Measurements from ENCODE around the gene FBXO42.
"Not testable (repeated sequence)": the region's sequence is repeated elsewhere in the genome, so short reads cannot be mapped to it uniquely, and the experiment has no call there.

The FBXO42 gene

GRCh38 chr1:16343276-16343675 is 9.0 kb downstream of the FBXO42 start:
- not testable (repeated sequence) for H3K9me3 ChIP-seq (ENCODE audit: control insufficient read depth, low read length); H3K4me3 ChIP-seq (ENCODE audit: low read length); H3K9ac ChIP-seq (ENCODE audit: low read length); DNase-seq (ENCODE audit: low read depth); H3K4me1 ChIP-seq (ENCODE audit: control insufficient read depth, insufficient read depth, low read length); H3K27me3 ChIP-seq (replicated peaks; ENCODE audit: control insufficient read depth, insufficient read depth, low read length); H3K36me3 ChIP-seq (ENCODE audit: control insufficient read depth, insufficient read depth, low read length, severe bottlenecking)

- no peaks in the 10 kb centered on the region for H3K9me3 ChIP-seq (ENCODE audit: control insufficient read depth, low read length)
- H3K27me3 ChIP-seq (replicated peaks; ENCODE audit: control insufficient read depth, insufficient read depth, low read length), result no peaks in the 10 kb centered on the region
- no peaks in the 10 kb centered on the region for H3K4me1 ChIP-seq (ENCODE audit: control insufficient read depth, insufficient read depth, low read length)
- H3K36me3 ChIP-seq (ENCODE audit: control insufficient read depth, insufficient read depth, low read length, severe bottlenecking), result no peaks in the 10 kb centered on the region
- H3K9ac ChIP-seq (ENCODE audit: low read length), result no peak overlapping the region
- no peak overlapping the region for H3K4me3 ChIP-seq (ENCODE audit: low read length)
- no peak for DNase-seq (ENCODE audit: low read depth)
Observed at GRCh38 chr1:16342331-16343062, 9.8 kb downstream of the FBXO42 start.

- Histone ChIP-seq H3K9ac (ENCODE audit: low read length) (no peak overlapping the region), H3K36me3 (ENCODE audit: control insufficient read depth, insufficient read depth, low read length, severe bottlenecking) (no peaks in the 10 kb centered on the region), H3K4me1 (ENCODE audit: control insufficient read depth, insufficient read depth, low read length) (no peaks in the 10 kb centered on the region), H3K27me3 (replicated peaks; ENCODE audit: control insufficient read depth, insufficient read depth, low read length) (no peaks in the 10 kb centered on the region), H3K4me3 (ENCODE audit: low read length) (no peak overlapping the region), H3K9me3 (ENCODE audit: control insufficient read depth, low read length) (no peaks in the 10 kb centered on the region)
- no peak for DNase-seq (ENCODE audit: low read depth)
Observed at GRCh38 chr1:16340673-16341072, 11.6 kb downstream of the FBXO42 start.

- no peaks in the 10 kb centered on the region for H3K4me1 ChIP-seq (ENCODE audit: control insufficient read depth, insufficient read depth, low read length)
- H3K9me3 ChIP-seq (ENCODE audit: control insufficient read depth, low read length), result no peaks in the 10 kb centered on the region
- DNase-seq (ENCODE audit: low read depth), result peak; percentile 31
Observed at GRCh38 chr1:16338961-16339360, 13.3 kb downstream of the FBXO42 start.

GRCh38 chr1:16334655-16335340 is 17.5 kb downstream of the FBXO42 start:
- Histone ChIP-seq H3K4me1 (ENCODE audit: control insufficient read depth, insufficient read depth, low read length) (no peaks in the 10 kb centered on the region), H3K9ac (ENCODE audit: low read length) (no peak overlapping the region), H3K36me3 (ENCODE audit: control insufficient read depth, insufficient read depth, low read length, severe bottlenecking) (no peaks in the 10 kb centered on the region), H3K9me3 (ENCODE audit: control insufficient read depth, low read length) (no peaks in the 10 kb centered on the region), H3K27me3 (replicated peaks; ENCODE audit: control insufficient read depth, insufficient read depth, low read length) (no peaks in the 10 kb centered on the region), H3K4me3 (ENCODE audit: low read length) (no peak overlapping the region)
- DNase-seq (ENCODE audit: low read depth), result no peak

More at GRCh38 chr1:16338961-16339360, 13.3 kb downstream of the FBXO42 start:
- no peaks in the 10 kb centered on the region for H3K36me3 ChIP-seq (ENCODE audit: control insufficient read depth, insufficient read depth, low read length, severe bottlenecking)
- H3K4me3 ChIP-seq (ENCODE audit: low read length), result no peak overlapping the region
- no peak overlapping the region for H3K9ac ChIP-seq (ENCODE audit: low read length)
- no peaks in the 10 kb centered on the region for H3K27me3 ChIP-seq (replicated peaks; ENCODE audit: control insufficient read depth, insufficient read depth, low read length)

- no peak overlapping the region for H3K4me3 ChIP-seq (ENCODE audit: low read length)
- H3K4me1 ChIP-seq (ENCODE audit: control insufficient read depth, insufficient read depth, low read length), result peaks cover 17% of the 10 kb centered on the region
- no peak overlapping the region for H3K9ac ChIP-seq (ENCODE audit: low read length)
- no peak for DNase-seq (ENCODE audit: low read depth)
- H3K36me3 ChIP-seq (ENCODE audit: control insufficient read depth, insufficient read depth, low read length, severe bottlenecking), result peaks cover 4% of the 10 kb centered on the region
- no peaks in the 10 kb centered on the region for H3K27me3 ChIP-seq (replicated peaks; ENCODE audit: control insufficient read depth, insufficient read depth, low read length)
- no peaks in the 10 kb centered on the region for H3K9me3 ChIP-seq (ENCODE audit: control insufficient read depth, low read length)
Observed at GRCh38 chr1:16326833-16327404, 25.4 kb downstream of the FBXO42 start.

- H3K9ac ChIP-seq (ENCODE audit: low read length), result no peak overlapping the region
- peaks cover 33% of the 10 kb centered on the region for H3K4me1 ChIP-seq (ENCODE audit: control insufficient read depth, insufficient read depth, low read length)
- peak; percentile 87 for DNase-seq (ENCODE audit: low read depth)
- H3K4me3 ChIP-seq (ENCODE audit: low read length), result no peak overlapping the region
- peaks cover 4% of the 10 kb centered on the region for H3K36me3 ChIP-seq (ENCODE audit: control insufficient read depth, insufficient read depth, low read length, severe bottlenecking)
- no peaks in the 10 kb centered on the region for H3K27me3 ChIP-seq (replicated peaks; ENCODE audit: control insufficient read depth, insufficient read depth, low read length)
- H3K9me3 ChIP-seq (ENCODE audit: control insufficient read depth, low read length), result no peaks in the 10 kb centered on the region
Observed at GRCh38 chr1:16324456-16324890, 27.8 kb downstream of the FBXO42 start.

- Histone ChIP-seq H3K27me3 (replicated peaks; ENCODE audit: control insufficient read depth, insufficient read depth, low read length) (no peaks in the 10 kb centered on the region), H3K9ac (ENCODE audit: low read length) (no peak overlapping the region), H3K4me1 (ENCODE audit: control insufficient read depth, insufficient read depth, low read length) (peaks cover 50% of the 10 kb centered on the region), H3K36me3 (ENCODE audit: control insufficient read depth, insufficient read depth, low read length, severe bottlenecking) (no peaks in the 10 kb centered on the region), H3K4me3 (ENCODE audit: low read length) (no peak overlapping the region), H3K9me3 (ENCODE audit: control insufficient read depth, low read length) (no peaks in the 10 kb centered on the region)
- peak; percentile 30 for DNase-seq (ENCODE audit: low read depth)
Observed at GRCh38 chr1:16321176-16321867, 31.0 kb downstream of the FBXO42 start.

GRCh38 chr1:16318555-16318954 is 33.7 kb downstream of the FBXO42 start:
- H3K36me3 ChIP-seq (ENCODE audit: control insufficient read depth, insufficient read depth, low read length, severe bottlenecking), result peaks cover 16% of the 10 kb centered on the region
- DNase-seq (ENCODE audit: low read depth), result no peak
- H3K9me3 ChIP-seq (ENCODE audit: control insufficient read depth, low read length), result no peaks in the 10 kb centered on the region
- H3K27me3 ChIP-seq (replicated peaks; ENCODE audit: control insufficient read depth, insufficient read depth, low read length), result no peaks in the 10 kb centered on the region
- no peak overlapping the region for H3K9ac ChIP-seq (ENCODE audit: low read length)
- peaks cover 33% of the 10 kb centered on the region for H3K4me1 ChIP-seq (ENCODE audit: control insufficient read depth, insufficient read depth, low read length)
- H3K4me3 ChIP-seq (ENCODE audit: low read length), result no peak overlapping the region

- Histone ChIP-seq H3K36me3 (ENCODE audit: control insufficient read depth, insufficient read depth, low read length, severe bottlenecking) (peaks cover 38% of the 10 kb centered on the region), H3K9ac (ENCODE audit: low read length) (no peak overlapping the region)
Observed at GRCh38 chr1:16315437-16315836, 36.8 kb downstream of the FBXO42 start.

GRCh38 chr1:16307222-16307621 is 45.1 kb downstream of the FBXO42 start:
- Histone ChIP-seq H3K27me3 (replicated peaks; ENCODE audit: control insufficient read depth, insufficient read depth, low read length) (no peaks in the 10 kb centered on the region), H3K4me1 (ENCODE audit: control insufficient read depth, insufficient read depth, low read length) (no peaks in the 10 kb centered on the region), H3K36me3 (ENCODE audit: control insufficient read depth, insufficient read depth, low read length, severe bottlenecking) (peaks cover 67% of the 10 kb centered on the region), H3K4me3 (ENCODE audit: low read length) (no peak overlapping the region), H3K9me3 (ENCODE audit: control insufficient read depth, low read length) (no peaks in the 10 kb centered on the region), H3K9ac (ENCODE audit: low read length) (no peak overlapping the region)
- DNase-seq (ENCODE audit: low read depth), result no peak

More at GRCh38 chr1:16315437-16315836, 36.8 kb downstream of the FBXO42 start:
- DNase-seq (ENCODE audit: low read depth), result no peak
- H3K27me3 ChIP-seq (replicated peaks; ENCODE audit: control insufficient read depth, insufficient read depth, low read length), result no peaks in the 10 kb centered on the region
- H3K4me3 ChIP-seq (ENCODE audit: low read length), result no peak overlapping the region
- H3K4me1 ChIP-seq (ENCODE audit: control insufficient read depth, insufficient read depth, low read length), result peaks cover 19% of the 10 kb centered on the region
- H3K9me3 ChIP-seq (ENCODE audit: control insufficient read depth, low read length), result no peaks in the 10 kb centered on the region

Data from adipocyte (in vitro differentiated cells).